Femur (tissue), 1 donor: ENCODE results near the gene COL6A1.

Experiments used
- DNase-seq: peaks from one replicate; pipeline ENCODE4 v3.0.0-alpha.2; 2017

The COL6A1 gene

GRCh38 chr21:45982758-45983648 lies 1.4 kb downstream of the COL6A1 start:
- no peak for DNase-seq

DNA sequence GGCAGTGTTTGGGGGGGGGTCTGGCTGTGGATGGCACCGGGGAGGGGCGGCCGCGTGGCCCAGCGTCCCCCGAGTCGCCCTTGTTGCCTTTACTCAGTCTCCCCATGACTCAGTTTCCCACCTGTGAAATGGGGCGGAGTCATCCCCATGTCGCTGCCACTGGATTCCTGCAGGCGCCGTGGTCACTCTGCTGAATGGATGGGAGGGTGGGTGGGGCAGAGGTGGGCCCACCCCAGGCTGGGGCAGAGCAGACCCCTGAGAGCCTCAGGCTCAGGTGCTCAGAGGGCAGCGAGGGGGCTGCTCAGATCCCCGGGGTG lies 2.0 kb downstream of the COL6A1 start:
- no peak for DNase-seq

GRCh38 chr21:45983981-45984551 lies 2.5 kb downstream of the COL6A1 start:
- no peak for DNase-seq

GRCh38 chr21:45984584-45985095 lies 3.1 kb downstream of the COL6A1 start:
- DNase-seq: no peak

- DNase-seq: no peak
Observed at GRCh38 chr21:45985471-45986315, 4.1 kb downstream of the COL6A1 start.

GRCh38 chr21:45986316-45987051 lies 4.9 kb downstream of the COL6A1 start:
- no peak for DNase-seq

DNA sequence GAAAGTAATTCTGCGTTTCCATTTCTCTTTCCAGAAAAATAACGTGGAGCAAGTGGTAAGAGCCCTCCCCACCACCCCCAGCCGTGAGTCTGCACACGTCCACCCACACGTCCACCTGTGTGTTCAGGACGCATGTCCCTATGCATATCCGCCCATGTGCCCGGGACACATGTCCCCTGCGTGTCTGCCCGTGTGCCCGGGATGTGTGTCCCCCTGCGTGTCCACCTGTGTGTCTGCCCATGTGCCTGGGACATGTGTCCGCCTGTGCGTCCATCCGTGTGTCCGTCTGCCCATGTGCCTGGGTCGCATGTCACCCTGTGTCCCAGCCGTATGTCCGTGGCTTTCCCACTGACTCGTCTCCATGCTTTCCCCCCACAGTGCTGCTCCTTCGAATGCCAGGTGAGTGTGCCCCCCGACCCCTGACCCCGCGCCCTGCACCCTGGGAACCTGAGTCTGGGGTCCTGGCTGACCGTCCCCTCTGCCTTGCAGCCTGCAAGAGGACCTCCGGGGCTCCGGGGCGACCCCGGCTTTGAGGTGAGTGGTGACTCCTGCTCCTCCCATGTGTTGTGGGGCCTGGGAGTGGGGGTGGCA lies 5.6 kb downstream of the COL6A1 start:
- no peak for DNase-seq

GRCh38 chr21:45988366-45989347 lies 7.1 kb downstream of the COL6A1 start:
- DNase-seq: no peak

DNA sequence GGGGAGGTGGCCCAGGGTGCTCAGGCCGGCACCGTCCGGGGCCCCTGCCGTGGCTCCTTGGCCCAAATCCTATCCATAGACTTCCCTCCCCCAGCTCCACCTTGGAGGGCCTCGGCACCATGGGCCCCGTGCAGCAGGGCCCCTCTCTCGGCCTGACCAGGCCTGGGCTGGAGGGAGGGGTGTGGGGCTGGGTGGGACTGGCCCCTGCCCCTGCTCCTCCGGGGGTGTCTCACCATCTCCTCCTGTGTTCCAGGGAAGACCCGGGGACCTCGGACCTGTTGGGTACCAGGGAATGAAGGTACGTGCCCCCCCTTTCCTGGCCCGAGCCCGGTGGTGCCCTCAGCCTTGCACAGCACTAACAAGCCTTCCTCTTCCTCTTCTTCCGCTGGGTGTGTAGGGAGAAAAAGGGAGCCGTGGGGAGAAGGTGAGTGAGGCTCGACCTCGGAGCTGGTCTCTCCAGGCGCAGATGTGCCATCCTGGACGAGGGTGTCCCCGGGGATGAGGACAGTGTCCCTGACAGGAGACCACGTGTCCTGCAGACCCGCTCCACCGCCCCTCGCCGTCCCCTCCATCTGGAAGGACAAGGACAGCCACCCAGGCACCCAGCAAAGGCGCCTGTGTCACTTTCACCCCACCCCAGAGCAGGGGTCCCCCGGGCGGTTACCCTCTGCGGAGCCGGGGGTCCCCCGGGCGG lies 7.9 kb downstream of the COL6A1 start:
- DNase-seq: no peak

DNA sequence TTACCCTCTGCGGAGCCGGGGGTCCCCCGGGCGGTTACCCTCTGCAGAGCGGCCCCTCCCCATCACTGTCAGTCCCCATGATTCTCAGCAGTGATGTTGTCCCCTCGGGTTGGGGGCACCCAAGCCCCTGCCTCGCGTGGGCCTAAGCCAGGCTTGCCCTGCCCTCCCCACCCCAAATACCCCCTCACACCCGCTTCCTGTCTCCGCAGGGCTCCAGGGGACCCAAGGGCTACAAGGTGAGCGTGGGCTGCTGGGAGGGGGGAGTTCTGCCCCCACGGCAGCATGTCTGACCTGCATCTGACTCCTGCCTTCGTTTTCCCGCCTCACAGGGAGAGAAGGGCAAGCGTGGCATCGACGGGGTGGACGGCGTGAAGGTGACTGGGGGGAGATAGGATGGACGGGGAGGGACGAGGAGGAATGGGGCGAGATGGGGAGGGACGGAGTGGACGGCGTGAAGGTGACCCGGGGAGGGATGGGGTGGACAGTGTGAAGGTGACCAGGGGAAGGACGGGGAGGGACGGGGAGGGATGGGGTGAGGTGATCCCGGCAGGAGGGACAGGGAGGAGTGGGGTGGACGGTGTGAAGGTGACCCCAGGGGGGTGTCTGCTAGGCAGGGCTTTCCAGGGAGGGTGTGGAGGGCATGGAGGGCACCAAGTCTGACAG lies 8.6 kb downstream of the COL6A1 start:
- DNase-seq: peak; percentile 22

GRCh38 chr21:45990741-45991605 lies 9.4 kb downstream of the COL6A1 start:
- peak; percentile 28 for DNase-seq

- peak; percentile 13 for DNase-seq
Observed at GRCh38 chr21:45991606-45992300, 10.2 kb downstream of the COL6A1 start.

GRCh38 chr21:45992301-45993209 lies 11.0 kb downstream of the COL6A1 start:
- peak; percentile 19 for DNase-seq

DNA sequence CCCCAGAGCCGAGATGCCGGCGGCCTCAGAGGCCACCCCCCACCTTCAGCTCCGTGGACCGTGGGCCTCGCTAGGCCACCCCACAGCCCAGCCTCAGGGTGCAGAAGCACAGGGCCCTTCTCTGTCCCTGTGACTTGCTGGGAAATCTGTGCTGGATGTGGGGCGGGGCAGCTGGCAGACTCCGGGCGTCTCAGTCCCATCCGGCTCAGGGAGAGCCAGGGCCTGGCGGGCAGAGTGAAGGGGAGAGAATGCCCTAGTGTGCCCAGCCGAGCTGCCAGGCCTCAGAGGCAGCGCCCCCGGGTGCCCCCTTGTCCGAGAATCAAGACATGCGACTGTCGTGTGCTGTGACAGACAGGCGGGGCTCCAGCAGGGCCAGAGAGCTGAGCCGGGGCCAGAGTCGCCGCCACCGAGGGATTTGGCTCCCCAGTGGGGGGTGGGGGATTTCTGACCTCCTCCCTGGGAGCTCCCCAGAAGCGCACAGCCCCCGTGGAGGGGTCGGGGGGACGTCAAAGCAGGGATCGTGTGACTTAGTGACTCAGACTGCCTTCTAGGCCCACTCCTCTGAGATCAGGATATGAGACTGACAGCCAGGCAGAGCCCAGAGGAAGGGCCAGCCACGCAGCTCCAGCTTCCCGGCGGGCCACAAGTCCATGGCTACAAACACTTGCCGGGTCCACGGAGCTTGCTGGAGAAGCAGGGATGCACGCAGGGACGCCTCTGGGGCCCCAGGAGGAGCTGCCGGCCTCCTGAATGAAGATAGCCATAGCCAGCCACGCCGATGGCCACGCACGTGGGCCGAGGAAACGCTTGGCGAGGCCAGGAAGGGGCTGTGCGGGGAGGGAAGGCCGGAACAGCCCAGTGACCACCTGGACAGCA lies 11.9 kb downstream of the COL6A1 start:
- DNase-seq: peak; percentile 21

DNA sequence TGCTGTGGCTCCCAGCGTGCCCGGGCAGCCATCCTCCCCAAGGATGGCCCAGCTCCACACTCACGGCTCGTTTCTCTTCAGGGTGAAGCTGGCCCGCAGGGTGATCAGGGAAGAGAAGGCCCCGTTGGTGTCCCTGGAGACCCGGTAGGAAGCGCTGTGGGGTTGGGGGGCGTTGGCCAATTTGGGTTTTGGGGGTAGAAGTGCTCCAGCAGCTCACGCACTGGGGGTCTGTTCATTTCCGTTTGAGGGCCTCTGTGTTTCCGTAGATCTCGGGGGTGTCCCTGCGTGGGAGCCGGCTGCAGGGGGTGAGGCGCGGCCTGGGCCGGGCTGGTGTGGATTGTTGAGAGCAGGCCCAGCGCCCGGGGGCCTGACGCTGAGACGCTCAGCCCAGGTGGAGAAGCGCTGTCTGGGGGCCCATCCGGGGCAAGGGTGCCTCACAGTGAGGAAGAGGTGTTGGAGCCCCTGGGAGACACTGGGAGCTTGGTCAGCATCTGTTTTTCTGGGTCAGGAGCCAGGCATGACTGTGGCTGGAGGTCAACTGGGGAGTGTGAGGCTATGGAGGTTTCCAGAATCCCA lies 12.6 kb downstream of the COL6A1 start:
- peak; percentile 22 for DNase-seq
